Measurements from ENCODE around the gene GOLGA1. TPM values are rescaled to one million over a fixed set of nuclear protein-coding genes. Genes with fewer than 3 reads are reported as not detected.

Gene GOLGA1
- total RNA-seq, 1 donor from 2014 or later: 16.3 TPM

DNA sequence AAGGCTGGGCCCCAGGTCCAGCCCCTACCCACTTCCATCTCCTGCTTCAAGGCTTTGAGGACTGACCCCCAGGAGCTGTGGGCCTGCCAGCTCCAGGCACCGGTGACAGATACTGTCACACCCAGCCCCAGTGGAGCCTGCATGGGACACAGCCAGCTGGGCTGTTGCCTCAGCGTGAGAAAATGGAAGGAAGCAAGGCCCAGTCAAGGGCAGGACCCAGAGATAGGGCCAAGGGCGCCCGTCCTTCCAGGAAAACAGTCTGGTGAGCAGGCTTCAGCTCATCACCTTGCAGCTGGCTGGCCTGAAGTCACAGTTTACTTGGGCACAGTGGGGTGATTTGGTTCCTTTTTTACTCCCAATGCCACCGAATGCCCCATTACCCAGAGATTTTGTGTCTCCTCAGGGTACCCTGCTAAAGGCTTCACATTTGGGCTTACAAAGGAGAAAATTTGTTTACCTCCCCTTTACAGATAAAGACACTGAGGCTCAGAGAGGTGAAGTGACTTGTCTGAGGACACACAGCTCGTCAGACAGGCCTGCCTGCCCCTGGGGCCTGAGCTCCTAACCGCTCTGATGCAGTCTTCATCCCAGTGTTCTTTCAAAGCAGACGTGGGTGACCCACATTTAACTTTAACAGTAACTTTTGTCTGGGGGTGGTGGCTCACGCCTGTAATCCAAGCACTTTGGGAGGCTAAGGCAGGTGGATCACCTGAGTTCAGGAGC, 109.1 kb downstream of the GOLGA1 start:
- Histone ChIP-seq H3K4me3 (ENCODE audit: low read depth, low read length) (no peak overlapping the region), H3K36me3 (ENCODE audit: control insufficient read depth, insufficient read depth, low read length) (no peaks in the 10 kb centered on the region), H3K27me3 (ENCODE audit: control insufficient read depth, insufficient read depth, low read length) (no peaks in the 10 kb centered on the region)
- DNase-seq (ENCODE audit: low read depth): no peak
- TF ChIP-seq CTCF (IDR thresholded peaks at IDR 0.05; ENCODE audit: insufficient read depth, low read length, poor library complexity, severe bottlenecking): no peak

- TF ChIP-seq CTCF (IDR thresholded peaks at IDR 0.05; ENCODE audit: insufficient read depth, low read length, poor library complexity, severe bottlenecking): no peak
- no peaks in the 10 kb centered on the region for H3K36me3 ChIP-seq (ENCODE audit: control insufficient read depth, insufficient read depth, low read length)
- no peak for DNase-seq (ENCODE audit: low read depth)
These were observed 110.3 kb downstream of the GOLGA1 start for GRCh38 chr9:124830593-124830992.

GRCh38 chr9:124829334-124829669, 111.6 kb downstream of the GOLGA1 start:
- Histone ChIP-seq H3K36me3 (ENCODE audit: control insufficient read depth, insufficient read depth, low read length) (no peaks in the 10 kb centered on the region), H3K4me3 (ENCODE audit: low read depth, low read length) (no peak overlapping the region), H3K27me3 (ENCODE audit: control insufficient read depth, insufficient read depth, low read length) (no peaks in the 10 kb centered on the region)
- no peak for DNase-seq (ENCODE audit: low read depth)
- TF ChIP-seq CTCF (IDR thresholded peaks at IDR 0.05; ENCODE audit: insufficient read depth, low read length, poor library complexity, severe bottlenecking): no peak

More at GRCh38 chr9:124830593-124830992, 110.3 kb downstream of the GOLGA1 start:
- H3K27me3 ChIP-seq (ENCODE audit: control insufficient read depth, insufficient read depth, low read length): no peaks in the 10 kb centered on the region
- H3K4me3 ChIP-seq (ENCODE audit: low read depth, low read length): no peak overlapping the region

GRCh38 chr9:124828489-124829333, 112.2 kb downstream of the GOLGA1 start:
- Histone ChIP-seq H3K36me3 (ENCODE audit: control insufficient read depth, insufficient read depth, low read length) (no peaks in the 10 kb centered on the region), H3K27me3 (ENCODE audit: control insufficient read depth, insufficient read depth, low read length) (no peaks in the 10 kb centered on the region), H3K4me3 (ENCODE audit: low read depth, low read length) (no peak overlapping the region)
- TF ChIP-seq CTCF (IDR thresholded peaks at IDR 0.05; ENCODE audit: insufficient read depth, low read length, poor library complexity, severe bottlenecking): no peak
- no peak for DNase-seq (ENCODE audit: low read depth)

Other genes with a start within 250 kb of the GOLGA1 start
- 0.92 and 2.2 TPM in 2 replicates for gene NR6A1, start 169.8 kb downstream of the GOLGA1 start, total RNA-seq
- gene OLFML2A, start 163.9 kb downstream of the GOLGA1 start, total RNA-seq: 7.0 and 16.4 TPM in 2 replicates
- not detected in 2 replicates for gene WDR38, start 87.6 kb downstream of the GOLGA1 start, total RNA-seq
- gene RPL35, start 79.1 kb downstream of the GOLGA1 start, total RNA-seq: 3,097 and 3,310 TPM in 2 replicates
- 31.1 and 36.3 TPM in 2 replicates for gene ARPC5L, start 79.0 kb downstream of the GOLGA1 start, total RNA-seq
- gene SCAI, start 202.4 kb upstream of the GOLGA1 start, total RNA-seq: 2.3 and 5.8 TPM in 2 replicates
- 24.7 and 25.3 TPM in 2 replicates for gene PPP6C, start 248.7 kb upstream of the GOLGA1 start, total RNA-seq

All from kidney epithelial cell (primary cell).